Activated T-helper 2 cell treated with anti-CD3 and anti-CD28 coated beads, Interferon-gamma antibody, Interleukin-2, Interleukin-4, amounts not matched to agents 10 μg/mL and 5 μg/mL and 100 μg/mL, durations not matched to agents 14 hours and 24 hours and 36 hours (primary cell): ENCODE results near the gene MRPL1. TPM values are rescaled to one million over a fixed set of nuclear protein-coding genes. Genes with fewer than 3 reads are reported as not detected.
A peak's percentile ranks its signal among the peaks of the same experiment; 100 is the strongest.

ENCODE experiments used
- DNase-seq: peaks from one replicate; pipeline ENCODE4 v3.0.0; 2021; ENCODE audit warnings: low spot score
- H3K27ac Mint-ChIP-seq: one replicate; pipeline ENCODE4 v1.8.0; 2021; ENCODE audit warnings: mixed read lengths
- H3K27me3 Mint-ChIP-seq: one replicate; pipeline ENCODE4 v1.8.0; 2021; ENCODE audit warnings: low read depth, mixed read lengths
- H3K36me3 Mint-ChIP-seq: one replicate; pipeline ENCODE4 v1.8.0; 2021; ENCODE audit warnings: low read depth, mixed read lengths
- H3K4me1 Mint-ChIP-seq: one replicate; pipeline ENCODE4 v1.8.0; 2021; ENCODE audit warnings: low read depth, mixed read lengths
- H3K4me3 Mint-ChIP-seq: one replicate; pipeline ENCODE4 v1.8.0; 2021; ENCODE audit warnings: low read depth, mild to moderate bottlenecking, moderate library complexity, mixed read lengths
- H3K9me3 Mint-ChIP-seq: one replicate; pipeline ENCODE4 v1.8.0; 2021; ENCODE audit warnings: mixed read lengths
- intact Hi-C: fragments of 100-400 bp; cut with micrococcal nuclease; formaldehyde crosslinking; loops from one replicate; pipeline ENCODE4 v1.15.1; 2023
- total RNA-seq: library from RNA; stranded (reverse); gene quantifications from 2 replicates; pipeline ENCODE4 v1.2.3, GENCODE V29; 2022

Gene MRPL1
- total RNA-seq, 1 donor from 2014 or later, result 50.6 TPM

- no peak for DNase-seq
- no peak overlapping the region for H3K4me3 Mint-ChIP-seq
- no peaks in the 10 kb centered on the region for H3K27me3 Mint-ChIP-seq
- peaks cover 25% of the 10 kb centered on the region for H3K4me1 Mint-ChIP-seq
- H3K9me3 Mint-ChIP-seq, result no peaks in the 10 kb centered on the region
- intact Hi-C loops, result no loop called here
- no peaks in the 10 kb centered on the region for H3K36me3 Mint-ChIP-seq
- H3K27ac Mint-ChIP-seq, result no peak overlapping the region
These were observed 36.4 kb upstream of the MRPL1 start for GRCh38 chr4:77826275-77826674.

GRCh38 chr4:77827343-77827742, 35.3 kb upstream of the MRPL1 start:
- intact Hi-C loops, result no loop called here
- H3K9me3 Mint-ChIP-seq, result no peaks in the 10 kb centered on the region
- no peaks in the 10 kb centered on the region for H3K36me3 Mint-ChIP-seq
- H3K4me1 Mint-ChIP-seq, result peaks cover 17% of the 10 kb centered on the region
- no peak overlapping the region for H3K4me3 Mint-ChIP-seq
- no peaks in the 10 kb centered on the region for H3K27me3 Mint-ChIP-seq
- no peak overlapping the region for H3K27ac Mint-ChIP-seq
- DNase-seq, result no peak

- intact Hi-C loops, result no loop called here
- H3K4me1 Mint-ChIP-seq, result peaks cover 21% of the 10 kb centered on the region
- DNase-seq, result no peak
- H3K36me3 Mint-ChIP-seq, result no peaks in the 10 kb centered on the region
- no peak overlapping the region for H3K4me3 Mint-ChIP-seq
- no peaks in the 10 kb centered on the region for H3K27me3 Mint-ChIP-seq
- no peak overlapping the region for H3K27ac Mint-ChIP-seq
- no peaks in the 10 kb centered on the region for H3K9me3 Mint-ChIP-seq
These were observed 29.4 kb upstream of the MRPL1 start for GRCh38 chr4:77833126-77833724.

GRCh38 chr4:77834403-77834802, 28.2 kb upstream of the MRPL1 start:
- Mint-ChIP-seq H3K36me3 (no peaks in the 10 kb centered on the region), H3K27ac (peak overlapping the region; percentile 26), H3K9me3 (no peaks in the 10 kb centered on the region), H3K4me1 (peaks cover 18% of the 10 kb centered on the region), H3K4me3 (no peak overlapping the region), H3K27me3 (no peaks in the 10 kb centered on the region)
- intact Hi-C loops, result no loop called here
- DNase-seq, result no peak

GRCh38 chr4:77843628-77844027, 19.0 kb upstream of the MRPL1 start:
- intact Hi-C loops, result loop anchor here (1.0 kb wide), 1 partner anchor 22 kb away; no protein-coding TSS in a partner anchor
- H3K27me3 Mint-ChIP-seq, result no peaks in the 10 kb centered on the region
- H3K9me3 Mint-ChIP-seq, result no peaks in the 10 kb centered on the region
- no peaks in the 10 kb centered on the region for H3K36me3 Mint-ChIP-seq
- DNase-seq, result no peak
- no peak overlapping the region for H3K4me3 Mint-ChIP-seq
- H3K4me1 Mint-ChIP-seq, result peaks cover 23% of the 10 kb centered on the region
- H3K27ac Mint-ChIP-seq, result peak overlapping the region; percentile 81

- Mint-ChIP-seq H3K27me3 (no peaks in the 10 kb centered on the region), H3K4me3 (no peak overlapping the region), H3K4me1 (peaks cover 23% of the 10 kb centered on the region), H3K9me3 (no peaks in the 10 kb centered on the region), H3K36me3 (no peaks in the 10 kb centered on the region), H3K27ac (peak overlapping the region; percentile 81)
- DNase-seq, result no peak
- intact Hi-C loops, result no loop called here
These were observed 18.3 kb upstream of the MRPL1 start for GRCh38 chr4:77844363-77844762.

- intact Hi-C loops, result loop anchor here (1.0 kb wide), 2 partner anchors 9 to 16 kb away; no protein-coding TSS in a partner anchor
- no peaks in the 10 kb centered on the region for H3K9me3 Mint-ChIP-seq
- peak overlapping the region; percentile 80 for H3K27ac Mint-ChIP-seq
- H3K36me3 Mint-ChIP-seq, result no peaks in the 10 kb centered on the region
- peaks cover 23% of the 10 kb centered on the region for H3K4me1 Mint-ChIP-seq
- no peak for DNase-seq
- no peak overlapping the region for H3K4me3 Mint-ChIP-seq
- H3K27me3 Mint-ChIP-seq, result no peaks in the 10 kb centered on the region
These were observed 17.2 kb upstream of the MRPL1 start for GRCh38 chr4:77845400-77845799.

- intact Hi-C loops, result loop anchor here (1.0 kb wide), 2 partner anchors 8 to 15 kb away; no protein-coding TSS in a partner anchor
- H3K27me3 Mint-ChIP-seq, result no peaks in the 10 kb centered on the region
- no peak overlapping the region for H3K4me3 Mint-ChIP-seq
- H3K4me1 Mint-ChIP-seq, result peaks cover 23% of the 10 kb centered on the region
- no peaks in the 10 kb centered on the region for H3K36me3 Mint-ChIP-seq
- no peak for DNase-seq
- peak overlapping the region; percentile 69 for H3K27ac Mint-ChIP-seq
- H3K9me3 Mint-ChIP-seq, result no peaks in the 10 kb centered on the region
These were observed 16.7 kb upstream of the MRPL1 start for GRCh38 chr4:77845929-77846328.

- H3K27me3 Mint-ChIP-seq, result no peaks in the 10 kb centered on the region
- intact Hi-C loops, result no loop called here
These were observed 14.1 kb upstream of the MRPL1 start for GRCh38 chr4:77848508-77848907.

GRCh38 chr4:77849278-77849965, 13.2 kb upstream of the MRPL1 start:
- peaks cover 40% of the 10 kb centered on the region for H3K4me1 Mint-ChIP-seq
- DNase-seq, result no peak
- intact Hi-C loops, result no loop called here
- H3K4me3 Mint-ChIP-seq, result no peak overlapping the region
- H3K27ac Mint-ChIP-seq, result no peak overlapping the region
- H3K9me3 Mint-ChIP-seq, result no peaks in the 10 kb centered on the region
- no peaks in the 10 kb centered on the region for H3K36me3 Mint-ChIP-seq
- H3K27me3 Mint-ChIP-seq, result no peaks in the 10 kb centered on the region

More at GRCh38 chr4:77848508-77848907, 14.1 kb upstream of the MRPL1 start:
- H3K4me3 Mint-ChIP-seq, result no peak overlapping the region
- H3K27ac Mint-ChIP-seq, result no peak overlapping the region
- no peaks in the 10 kb centered on the region for H3K36me3 Mint-ChIP-seq
- no peaks in the 10 kb centered on the region for H3K9me3 Mint-ChIP-seq
- DNase-seq, result no peak
- peaks cover 40% of the 10 kb centered on the region for H3K4me1 Mint-ChIP-seq

GRCh38 chr4:77852892-77853495, 9.6 kb upstream of the MRPL1 start:
- Mint-ChIP-seq H3K4me1 (peaks cover 52% of the 10 kb centered on the region), H3K27ac (peak overlapping the region; percentile 93), H3K9me3 (no peaks in the 10 kb centered on the region), H3K27me3 (no peaks in the 10 kb centered on the region), H3K36me3 (no peaks in the 10 kb centered on the region), H3K4me3 (peak overlapping the region; percentile 72)
- peak; percentile 70 for DNase-seq
- intact Hi-C loops, result loop anchor here (10.0 kb wide), 1 partner anchor 698 kb away; the partner anchor contains the start of gene CCNG2

GRCh38 chr4:77854431-77855111, 8.1 kb upstream of the MRPL1 start:
- Mint-ChIP-seq H3K4me1 (peaks cover 61% of the 10 kb centered on the region), H3K9me3 (no peaks in the 10 kb centered on the region), H3K27ac (peak overlapping the region; percentile 93), H3K36me3 (no peaks in the 10 kb centered on the region), H3K4me3 (peak overlapping the region; percentile 72), H3K27me3 (no peaks in the 10 kb centered on the region)
- DNase-seq, result peak; percentile 27
- intact Hi-C loops, result loop anchor here (1.0 to 10.0 kb wide), 5 partner anchors 8 to 700 kb away; partner anchors contain the start of genes CCNG2 and MRPL1
